NCI-H526 treated with DMSO at 0.1 percent for 48 hours (cell line): ENCODE measurements around the gene EIF2D.
A peak's percentile ranks its signal among the peaks of the same experiment; 100 is the strongest.
"Not testable (repeated sequence)": the region's sequence is repeated elsewhere in the genome, so short reads cannot be mapped to it uniquely, and the experiment has no call there.

Experiments used
- DNase-seq: peaks from one replicate; lab custom pipeline; 2025; lab: John Stamatoyannopoulos, UW

EIF2D gene

GRCh38 chr1:206635080-206635977, 23.1 kb upstream of the EIF2D start, which contains the start of gene DYRK3:
Gene DYRK3 (plus strand): TSS chr1:206635536. CDS start chr1:206635704, 168 bp downstream.
- peak; percentile 65 for DNase-seq

- peak; percentile 17 for DNase-seq
Observed at GRCh38 chr1:206634365-206635079, 22.3 kb upstream of the EIF2D start.

- no peak for DNase-seq
Observed at GRCh38 chr1:206633708-206634121, 21.4 kb upstream of the EIF2D start.

GRCh38 chr1:206631085-206631509, 18.8 kb upstream of the EIF2D start:
- peak; percentile 49 for DNase-seq

GRCh38 chr1:206628916-206629315, 16.7 kb upstream of the EIF2D start:
- DNase-seq = no peak

GRCh38 chr1:206626396-206626795, 14.1 kb upstream of the EIF2D start:
- not testable (repeated sequence) for DNase-seq

- DNase-seq = no peak
Observed at GRCh38 chr1:206609229-206609991, 2.9 kb downstream of the EIF2D start.

GRCh38 chr1:206608108-206608698, 4.1 kb downstream of the EIF2D start:
- no peak for DNase-seq

GRCh38 chr1:206606867-206607266, 5.4 kb downstream of the EIF2D start:
- DNase-seq = no peak

GRCh38 chr1:206604861-206605260, 7.4 kb downstream of the EIF2D start:
- DNase-seq = no peak

GRCh38 chr1:206600527-206600926, 11.7 kb downstream of the EIF2D start:
- no peak for DNase-seq

GRCh38 chr1:206596319-206596666, 16.0 kb downstream of the EIF2D start:
- no peak for DNase-seq

GRCh38 chr1:206595581-206596318, 16.5 kb downstream of the EIF2D start:
- no peak for DNase-seq

- no peak for DNase-seq
Observed at GRCh38 chr1:206593351-206593925, 18.8 kb downstream of the EIF2D start.

GRCh38 chr1:206591696-206592095, 20.6 kb downstream of the EIF2D start:
- DNase-seq = no peak

- DNase-seq = no peak
Observed at GRCh38 chr1:206591226-206591625, 21.0 kb downstream of the EIF2D start.

GRCh38 chr1:206590025-206590758, 22.1 kb downstream of the EIF2D start:
- no peak for DNase-seq

- DNase-seq = no peak
Observed at GRCh38 chr1:206589206-206589605, 23.1 kb downstream of the EIF2D start.

- DNase-seq = no peak
Observed at GRCh38 chr1:206588492-206588891, 23.8 kb downstream of the EIF2D start.

GRCh38 chr1:206587904-206588303, 24.4 kb downstream of the EIF2D start:
- DNase-seq = no peak
